HEK293 (cell line): ENCODE data around the gene PSEN1.

Experiments
- CTCF ChIP-seq: fragments of 450-650 bp; formaldehyde crosslinking; IDR thresholded peaks from 2 replicates; pipeline ENCODE4 v1.5.1; 2016; ENCODE audit warnings: missing biosample characterization, missing genetic modification characterization
- ZNF24 ChIP-seq: fragments of 450-650 bp; formaldehyde crosslinking; IDR thresholded peaks from 2 replicates; pipeline ENCODE4 v1.5.1; 2016; ENCODE audit warnings: missing biosample characterization, missing genetic modification characterization
- ZNF292 ChIP-seq: fragments of 450-650 bp; formaldehyde crosslinking; IDR thresholded peaks from 2 replicates; pipeline ENCODE4 v1.5.1; 2016; ENCODE audit warnings: low read depth, missing biosample characterization, missing genetic modification characterization, borderline replicate concordance
- ZNF350 ChIP-seq: fragments of 450-650 bp; formaldehyde crosslinking; IDR thresholded peaks from 2 replicates; pipeline ENCODE4 v1.5.0; 2017; ENCODE audit warnings: missing biosample characterization, mild to moderate bottlenecking, missing genetic modification characterization

DNA sequence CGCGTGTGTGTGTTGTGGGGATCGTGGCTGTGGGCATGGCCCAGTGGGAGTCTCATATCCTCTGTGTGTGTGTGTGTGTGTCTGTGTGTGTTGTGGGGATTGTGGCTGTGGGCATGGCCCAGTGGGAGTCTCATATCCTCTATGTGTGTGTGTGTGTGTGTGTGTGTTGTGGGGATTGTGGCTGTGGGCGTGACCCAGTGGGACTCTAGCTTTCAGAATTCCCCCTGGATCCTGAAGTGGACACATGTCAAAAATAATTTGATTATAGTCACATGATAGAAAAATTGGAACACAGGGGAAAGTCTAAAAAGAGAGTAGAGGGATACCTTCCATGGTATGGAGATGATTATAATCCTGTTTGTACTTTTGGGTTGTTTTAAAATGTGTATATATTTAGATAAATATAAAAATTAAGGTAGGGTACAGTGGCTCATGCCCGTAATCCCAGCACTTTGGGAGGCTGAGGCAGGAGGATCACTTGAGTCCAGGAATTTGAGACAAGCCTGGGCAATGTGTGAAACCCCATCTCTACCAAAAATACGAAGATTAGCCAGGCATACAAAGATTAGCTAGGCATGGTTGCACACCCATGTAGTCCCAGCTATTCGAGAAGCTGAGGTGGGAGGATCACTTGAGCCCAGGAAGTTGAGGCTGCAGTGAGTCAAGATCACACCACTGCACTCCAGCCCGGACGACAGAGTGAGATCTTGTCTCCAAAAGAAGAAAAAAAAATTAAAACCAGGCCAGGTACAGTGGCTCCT is 112.0 kb downstream of the PSEN1 start:
- TF ChIP-seq CTCF, result no peak
- no peak for TF ChIP-seq ZNF292 (tag by site-specific recombination)
- no peak for TF ChIP-seq ZNF350 (tag by site-specific recombination)
- TF ChIP-seq ZNF24 (tag by site-specific recombination), result no peak
